Uterine smooth muscle cell (primary cell): ENCODE measurements around the gene NUB1. TPM values are rescaled to one million over a fixed set of nuclear protein-coding genes. Genes with fewer than 3 reads are reported as not detected.

Source experiments
- total RNA-seq: library from RNA; depleted of rRNA; stranded (reverse); fragments of >200 nt; gene quantifications from 2 replicates; pipeline ENCODE4 v1.2.3, GENCODE V29; 2014

NUB1 gene
- total RNA-seq = 48.4 and 51.2 TPM in 2 replicates

DNA sequence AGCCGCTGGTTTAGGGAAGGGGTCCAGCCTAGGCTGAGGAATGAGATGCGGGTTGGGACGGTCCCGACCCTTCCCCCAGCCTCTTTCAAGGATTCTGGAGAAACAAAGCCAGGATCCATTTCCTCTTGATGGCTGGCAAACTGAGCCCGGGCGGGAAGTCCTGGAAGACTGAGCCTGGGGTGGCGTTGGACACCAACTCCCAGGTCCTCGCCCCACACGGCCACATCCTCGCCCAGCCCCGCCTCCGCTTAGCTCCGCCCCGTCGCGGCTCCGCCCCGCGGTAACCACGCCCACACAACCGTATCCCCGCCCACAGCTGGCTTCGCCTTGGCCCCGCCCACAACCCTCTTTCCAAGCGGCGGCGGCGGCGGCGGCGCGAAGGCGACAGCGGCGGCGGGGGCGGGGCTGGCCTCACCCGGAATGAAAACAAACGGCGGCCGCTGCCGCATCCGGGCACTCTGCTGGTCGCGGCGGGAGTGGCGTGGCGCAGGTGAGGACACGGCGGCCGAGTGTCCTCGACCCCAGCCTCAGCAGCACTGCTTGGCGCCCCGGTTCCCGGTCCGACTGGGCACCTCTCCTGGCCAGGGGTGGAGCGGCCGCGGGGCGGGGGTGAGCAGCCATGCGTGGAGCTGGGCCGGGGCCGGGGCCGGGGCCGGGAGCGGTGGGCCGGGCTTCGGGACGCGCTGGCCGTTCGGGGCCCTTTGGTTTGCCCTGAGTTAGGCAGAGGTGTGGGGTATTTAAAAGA, at the start of gene NUB1:
NUB1 (plus strand) TSS at position 456 of the 745 bp plus-strand sequence. CDS start 3,538 bp downstream, outside the sequence.

GRCh38 chr7:151409667-151410404, 68.2 kb downstream of the NUB1 start, which contains the start of gene WDR86:
TSS of gene WDR86 (minus strand) at chr7:151410038. CDS start at chr7:151409589, 449 bp downstream.

Other genes starting within 250 kb of the NUB1 start
- not detected in 2 replicates for gene GBX1, start 174.1 kb upstream of the NUB1 start, total RNA-seq
- not detected in 2 replicates for gene ASB10, start 154.6 kb upstream of the NUB1 start, total RNA-seq
- gene H2BK1, start 131.3 kb upstream of the NUB1 start, total RNA-seq = not detected in 2 replicates
- 57.7 and 84.9 TPM in 2 replicates for gene ABCF2, start 114.6 kb upstream of the NUB1 start, total RNA-seq
- 60.8 and 86.1 TPM in 2 replicates for gene CHPF2, start 109.3 kb upstream of the NUB1 start, total RNA-seq
- gene SMARCD3, start 93.1 kb upstream of the NUB1 start, total RNA-seq = 25.6 and 35.7 TPM in 2 replicates
- gene WDR86, start 68.2 kb downstream of the NUB1 start, total RNA-seq = 0.22 TPM in 1 of 2 replicates, not detected in the other
- gene CRYGN, start 98.3 kb downstream of the NUB1 start, total RNA-seq = 0.25 TPM in 1 of 2 replicates, not detected in the other
- 72.6 and 73.9 TPM in 2 replicates for gene RHEB, start 178.1 kb downstream of the NUB1 start, total RNA-seq